Activated T-cell treated with anti-CD3 and anti-CD28 coated beads, Interleukin-2, amount 50 U/mL, for 4 hours (primary cell): Measurements from ENCODE around the gene CTTNBP2. TPM values are rescaled to one million over a fixed set of nuclear protein-coding genes. Genes with fewer than 3 reads are reported as not detected.

Experiments
- ATAC-seq, 2 donors: fragments of 200-7000 bp; cut with Tn5 transposase; one replicate each; pipeline ENCODE4 v1.10.0; 2021
- DNase-seq: peaks from one replicate; pipeline ENCODE4 v3.0.0-alpha.2; 2020
- H3K27me3 Mint-ChIP-seq: one replicate; pipeline ENCODE4 v1.8.0; 2021; ENCODE audit warnings: low read depth, mixed read lengths
- H3K36me3 Mint-ChIP-seq: one replicate; pipeline ENCODE4 v1.8.0; 2022; ENCODE audit warnings: mixed read lengths; ENCODE audit not compliant: insufficient read depth
- H3K4me1 Mint-ChIP-seq: one replicate; pipeline ENCODE4 v1.8.0; 2021; ENCODE audit warnings: low read depth, mixed read lengths
- H3K4me3 Mint-ChIP-seq: one replicate; pipeline ENCODE4 v1.8.0; 2021; ENCODE audit warnings: mild to moderate bottlenecking, moderate library complexity, mixed read lengths
- H3K9me3 Mint-ChIP-seq: one replicate; pipeline ENCODE4 v1.8.0; 2021; ENCODE audit warnings: mixed read lengths
- total RNA-seq, 3 donors: library from RNA; stranded (reverse); gene quantifications; one replicate each; pipeline ENCODE4 v1.2.1, GENCODE V29; 2021

The CTTNBP2 gene
- total RNA-seq, 3 donors from 2014 or later = 0.05 to 0.08 TPM; not detected in 1

DNA sequence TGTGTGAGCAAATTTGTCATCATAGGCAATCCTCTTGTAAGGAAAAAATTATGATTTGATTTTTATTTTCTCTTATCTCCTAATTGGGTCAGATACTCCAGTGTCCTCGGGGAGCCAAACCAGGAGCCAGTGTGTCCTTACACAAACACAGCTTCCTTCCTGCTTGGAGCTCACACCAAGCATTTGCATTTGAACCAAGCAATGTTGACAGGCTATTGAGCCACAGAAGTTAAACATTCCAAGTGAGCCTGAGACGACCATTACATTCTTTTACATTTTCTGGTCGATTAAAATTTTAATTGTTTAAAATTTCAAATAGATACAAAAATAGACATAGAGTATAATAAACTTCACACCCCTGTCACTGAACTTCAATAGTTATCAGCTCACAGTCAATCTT is 198.6 kb downstream of the CTTNBP2 start:
- ATAC-seq (no peak), DNase-seq (no peak)
- Mint-ChIP-seq H3K4me3 (no peak overlapping the region), H3K9me3 (no peaks in the 10 kb centered on the region), H3K4me1 (no peaks in the 10 kb centered on the region), H3K36me3 (no peaks in the 10 kb centered on the region), H3K27me3 (no peaks in the 10 kb centered on the region)

DNA sequence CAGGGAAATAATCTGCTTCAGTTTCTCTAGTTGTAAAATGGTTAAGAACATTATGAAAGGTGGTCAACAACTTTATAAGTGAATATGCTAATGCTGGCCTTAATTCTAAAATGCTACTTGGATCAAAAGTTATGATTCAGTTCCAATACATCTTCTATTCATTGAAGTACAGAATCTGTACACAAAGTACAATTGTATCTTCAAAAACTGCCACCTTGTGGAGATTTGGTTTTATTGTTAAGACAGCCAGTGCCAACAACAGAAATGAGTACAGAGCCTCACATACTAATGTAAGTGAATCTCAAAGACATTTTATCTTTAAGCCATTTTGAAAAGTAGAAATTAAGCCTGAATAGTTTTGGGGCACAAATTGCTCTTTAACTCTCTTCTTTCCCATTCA is 199.4 kb downstream of the CTTNBP2 start:
- ATAC-seq (no peak), DNase-seq (no peak)
- no peaks in the 10 kb centered on the region for H3K4me1 Mint-ChIP-seq
- no peaks in the 10 kb centered on the region for H3K36me3 Mint-ChIP-seq
- H3K9me3 Mint-ChIP-seq = no peaks in the 10 kb centered on the region
- no peaks in the 10 kb centered on the region for H3K27me3 Mint-ChIP-seq
- H3K4me3 Mint-ChIP-seq = no peak overlapping the region

DNA sequence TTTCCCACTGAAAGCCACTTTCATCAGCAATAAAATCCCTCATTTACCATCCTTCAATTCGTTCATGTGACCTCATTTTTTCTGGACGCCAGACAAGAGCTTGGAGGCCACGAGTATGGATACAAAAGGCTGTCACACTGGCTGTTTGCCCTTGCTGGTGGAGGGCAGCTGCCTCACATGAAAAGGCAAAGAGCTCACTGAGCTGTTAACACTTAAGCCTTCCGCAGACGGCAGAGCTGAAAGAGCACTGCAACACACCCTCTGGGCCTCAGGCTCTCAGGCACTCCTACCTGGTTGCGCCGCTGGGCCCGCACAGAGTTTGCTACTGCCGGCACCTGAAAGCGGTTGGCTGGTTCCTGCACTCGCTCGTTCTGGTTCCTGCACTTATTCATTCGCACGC is 199.9 kb downstream of the CTTNBP2 start:
- no peak for ATAC-seq
- H3K4me1 Mint-ChIP-seq = no peaks in the 10 kb centered on the region

DNA sequence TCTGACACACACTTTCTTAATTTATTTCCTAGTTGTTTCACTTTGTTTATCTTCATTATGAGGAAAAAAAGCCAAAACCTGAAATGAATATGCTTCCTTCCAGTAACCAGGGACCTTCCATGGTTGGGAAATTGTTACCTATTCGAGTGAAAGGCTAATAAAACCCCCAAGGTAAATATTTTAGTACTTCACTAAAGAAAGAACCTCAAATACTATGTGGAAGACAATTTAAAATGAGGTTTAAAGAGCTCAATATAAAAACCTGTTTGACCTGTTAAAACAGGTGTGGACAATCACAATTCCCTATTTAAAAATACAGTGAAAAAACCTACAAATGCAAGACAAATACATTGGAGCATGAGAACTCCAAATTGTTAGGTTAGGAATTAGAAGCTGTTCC is 200.8 kb downstream of the CTTNBP2 start:
- no peaks in the 10 kb centered on the region for H3K9me3 Mint-ChIP-seq
- no peak for ATAC-seq
- H3K27me3 Mint-ChIP-seq = no peaks in the 10 kb centered on the region
- H3K4me3 Mint-ChIP-seq = no peak overlapping the region
- no peak for DNase-seq
- H3K36me3 Mint-ChIP-seq = no peaks in the 10 kb centered on the region
- H3K4me1 Mint-ChIP-seq = no peaks in the 10 kb centered on the region

More for the DNA sequence above, 199.9 kb downstream of the CTTNBP2 start:
- DNase-seq = no peak
- Mint-ChIP-seq H3K4me3 (no peak overlapping the region), H3K36me3 (no peaks in the 10 kb centered on the region), H3K9me3 (no peaks in the 10 kb centered on the region), H3K27me3 (no peaks in the 10 kb centered on the region)

DNA sequence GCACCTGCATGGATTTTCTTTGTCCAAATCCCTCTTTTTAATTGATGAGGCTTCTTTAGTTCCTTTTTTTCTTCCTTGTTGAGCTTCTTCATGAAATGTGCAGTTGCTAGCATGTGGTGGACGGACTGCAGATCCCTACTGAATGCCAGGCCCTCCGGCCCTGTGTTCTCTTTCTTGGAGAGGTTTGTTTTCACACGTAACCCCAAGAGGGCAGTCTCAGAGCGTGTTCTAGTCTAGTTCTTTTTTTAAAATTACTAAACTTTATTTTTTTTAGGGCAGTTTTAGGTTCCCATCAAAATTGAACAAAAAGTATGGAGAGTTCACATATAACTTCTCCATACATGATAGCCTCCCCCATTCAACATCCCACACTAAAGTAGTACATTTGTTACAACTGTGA is 203.4 kb downstream of the CTTNBP2 start:
- Mint-ChIP-seq H3K27me3 (peaks cover 2% of the 10 kb centered on the region), H3K4me1 (no peaks in the 10 kb centered on the region), H3K36me3 (no peaks in the 10 kb centered on the region), H3K4me3 (no peak overlapping the region), H3K9me3 (no peaks in the 10 kb centered on the region)
- ATAC-seq (no peak), DNase-seq (no peak)

DNA sequence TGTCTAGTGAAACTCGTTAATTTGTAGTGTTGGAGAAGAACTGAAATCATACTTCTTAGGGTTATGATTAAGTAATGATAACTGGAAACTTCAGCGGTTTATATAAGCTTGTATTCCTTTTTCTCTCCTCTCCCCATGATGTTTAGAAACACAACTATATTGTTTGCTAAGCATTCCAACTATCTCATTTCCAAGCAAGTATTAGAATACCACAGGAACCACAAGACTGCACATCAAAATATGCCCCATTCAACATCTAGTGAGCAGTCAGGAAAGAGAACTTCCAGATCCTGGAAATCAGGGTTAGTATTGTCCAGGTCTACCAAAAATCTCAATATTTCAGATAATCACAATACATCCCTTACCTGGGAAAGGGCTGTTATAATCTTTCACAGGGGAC is 205.8 kb downstream of the CTTNBP2 start:
- H3K36me3 Mint-ChIP-seq = no peaks in the 10 kb centered on the region
- peaks cover 2% of the 10 kb centered on the region for H3K27me3 Mint-ChIP-seq
- no peaks in the 10 kb centered on the region for H3K9me3 Mint-ChIP-seq
- no peak overlapping the region for H3K4me3 Mint-ChIP-seq
- DNase-seq (no peak), ATAC-seq (no peak)
- no peaks in the 10 kb centered on the region for H3K4me1 Mint-ChIP-seq

DNA sequence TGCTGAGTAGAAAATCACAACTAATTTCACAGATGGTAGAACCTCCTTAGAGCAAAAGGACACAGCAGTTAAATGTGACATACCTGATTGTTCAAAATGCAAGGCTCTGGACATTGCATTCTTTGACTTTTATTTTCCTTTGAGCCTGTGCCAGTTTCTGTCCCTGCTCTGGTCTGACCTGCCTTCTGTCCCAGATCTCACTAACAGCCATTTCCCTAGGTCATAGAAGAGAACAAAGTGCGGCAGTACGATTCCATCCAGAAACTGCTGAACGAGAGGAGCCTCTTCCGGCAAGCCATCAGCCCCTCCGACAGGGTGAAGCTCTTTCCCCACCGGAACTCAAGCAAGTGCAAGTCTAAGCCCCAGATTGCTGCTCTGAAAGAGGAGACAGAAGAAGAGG is 206.6 kb downstream of the CTTNBP2 start:
- Mint-ChIP-seq H3K27me3 (peaks cover 2% of the 10 kb centered on the region), H3K4me1 (no peaks in the 10 kb centered on the region), H3K9me3 (no peaks in the 10 kb centered on the region), H3K4me3 (no peak overlapping the region), H3K36me3 (no peaks in the 10 kb centered on the region)
- ATAC-seq = no peak
- no peak for DNase-seq

DNA sequence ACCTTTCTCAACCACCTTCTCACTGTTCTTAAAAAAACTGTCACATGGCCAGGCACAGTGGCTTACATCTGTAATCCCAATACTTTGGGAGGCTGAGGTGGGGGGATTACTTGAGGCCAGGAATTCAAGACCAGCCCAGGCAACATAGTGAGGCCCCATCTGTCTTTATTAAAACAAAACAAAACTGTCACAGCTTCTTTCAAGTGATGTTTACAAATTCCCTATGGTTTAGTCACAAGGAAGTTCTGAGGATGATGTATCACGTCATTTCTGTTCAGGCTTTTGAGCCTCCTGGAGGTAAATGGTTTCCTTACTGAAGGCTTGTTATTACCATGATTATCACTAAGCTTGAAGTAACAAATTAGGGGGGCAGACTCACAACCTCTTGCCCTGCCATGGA is 207.2 kb downstream of the CTTNBP2 start:
- Mint-ChIP-seq H3K27me3 (peaks cover 2% of the 10 kb centered on the region), H3K36me3 (no peaks in the 10 kb centered on the region), H3K4me3 (no peak overlapping the region), H3K9me3 (no peaks in the 10 kb centered on the region), H3K4me1 (no peaks in the 10 kb centered on the region)
- no peak for DNase-seq
- no peak for ATAC-seq

DNA sequence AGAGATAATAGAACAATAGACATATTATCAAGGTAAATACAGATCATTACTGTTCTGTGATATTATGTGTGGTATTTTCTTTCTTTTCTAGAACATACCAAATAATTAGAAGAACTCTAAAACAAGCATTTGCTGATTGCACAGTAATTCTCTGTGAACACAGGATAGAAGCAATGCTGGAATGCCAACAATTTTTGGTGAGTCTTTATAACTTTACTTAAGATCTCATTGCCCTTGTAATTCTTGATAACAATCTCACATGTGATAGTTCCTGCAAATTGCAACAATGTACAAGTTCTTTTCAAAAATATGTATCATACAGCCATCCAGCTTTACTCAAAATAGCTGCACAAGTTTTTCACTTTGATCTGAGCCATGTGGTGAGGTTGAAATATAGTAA is 207.9 kb downstream of the CTTNBP2 start:
- ATAC-seq (no peak), DNase-seq (no peak)
- Mint-ChIP-seq H3K9me3 (no peaks in the 10 kb centered on the region), H3K4me1 (no peaks in the 10 kb centered on the region), H3K36me3 (no peaks in the 10 kb centered on the region), H3K4me3 (no peak overlapping the region), H3K27me3 (peaks cover 2% of the 10 kb centered on the region)

DNA sequence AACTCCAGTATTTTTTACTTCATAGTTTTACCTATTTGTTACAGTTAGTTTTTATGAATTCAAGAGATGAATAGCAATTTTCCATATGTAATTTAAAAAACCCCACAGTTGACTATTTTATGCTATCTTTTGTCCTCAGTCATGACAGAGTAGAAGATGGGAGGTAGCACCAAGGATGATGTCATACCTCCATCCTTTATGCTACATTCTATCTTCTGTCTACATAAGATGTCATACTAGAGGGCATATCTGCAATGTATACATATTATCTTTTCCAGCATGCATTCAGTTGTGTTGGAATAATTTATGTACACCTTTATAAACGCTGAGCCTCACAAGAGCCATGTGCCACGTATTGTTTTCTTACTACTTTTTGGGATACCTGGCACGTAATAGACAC is 209.2 kb downstream of the CTTNBP2 start:
- Mint-ChIP-seq H3K36me3 (no peaks in the 10 kb centered on the region), H3K4me1 (no peaks in the 10 kb centered on the region), H3K9me3 (no peaks in the 10 kb centered on the region), H3K27me3 (peaks cover 2% of the 10 kb centered on the region), H3K4me3 (no peak overlapping the region)
- ATAC-seq (no peak), DNase-seq (no peak)

DNA sequence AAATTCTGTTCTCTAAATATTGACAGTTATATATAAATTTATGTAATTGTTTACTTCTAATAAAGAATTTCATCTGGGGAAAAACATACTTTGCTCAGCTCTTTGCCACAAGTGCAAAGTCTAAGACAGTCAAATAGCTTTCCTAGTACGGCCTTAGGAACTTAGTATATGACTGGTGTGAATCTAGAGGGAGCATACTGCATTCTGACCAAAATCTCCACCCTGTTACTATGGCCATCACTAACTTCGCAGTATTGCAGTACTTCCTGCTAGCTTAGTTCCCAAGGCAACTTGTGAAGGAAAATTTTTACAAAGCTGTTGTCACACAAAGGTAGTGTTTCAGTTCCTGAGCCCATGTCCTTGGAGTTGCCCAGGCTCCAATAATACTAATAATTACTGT is 211.9 kb downstream of the CTTNBP2 start:
- Mint-ChIP-seq H3K4me3 (no peak overlapping the region), H3K36me3 (no peaks in the 10 kb centered on the region), H3K9me3 (no peaks in the 10 kb centered on the region), H3K4me1 (no peaks in the 10 kb centered on the region), H3K27me3 (no peaks in the 10 kb centered on the region)
- DNase-seq (no peak), ATAC-seq (no peak)
